IMR-90 (cell line): ENCODE results near the gene DDX24. TPM values are rescaled to one million over a fixed set of nuclear protein-coding genes. Genes with fewer than 3 reads are reported as not detected.
A peak's percentile ranks its signal among the peaks of the same experiment; 100 is the strongest.

Experiments used
- ATAC-seq: fragments of 200-7000 bp; cut with Tn5 transposase; 2 replicates; pipeline ENCODE4 v1.9.1; 2020; ENCODE audit warnings: low read depth, mild to moderate bottlenecking, moderate library complexity
- BruUV-seq: library from RNA; stranded (reverse); fragments of 400-500 nt; replicated peaks from 2 replicates; lab custom pipeline; 2021; lab: Mats Ljungman, UMichigan
- CTCF ChIA-PET: fragments of 300-600 bp; formaldehyde crosslinking; extraction: SDS; loops from one replicate; lab custom pipeline; 2021; ENCODE audit warnings: antibody characterized with exemption; lab: Yijun Ruan, JAX
- POLR2A ChIA-PET: fragments of 300-600 bp; sonication (Branson Sonifier 250); formaldehyde crosslinking; loops from one replicate; lab custom pipeline; 2022; ENCODE audit warnings: antibody characterized with exemption; ENCODE audit not compliant: unreplicated experiment; lab: Charles Lee
- DNase-seq: peaks from one replicate; pipeline ENCODE4 v3.0.0; 2013
- H2AFZ ChIP-seq: replicated peaks from 2 replicates; pipeline ENCODE3; 2013; ENCODE audit warnings: low read length, mild to moderate bottlenecking; ENCODE audit not compliant: poor library complexity
- H2AK5ac ChIP-seq: 2 replicates; pipeline ENCODE4 v1.6.1; 2013; ENCODE audit warnings: low read depth, low read length, inconsistent platforms
- H2AK9ac ChIP-seq: replicated peaks from 2 replicates; pipeline ENCODE3; 2013; ENCODE audit warnings: mild to moderate bottlenecking, low read depth, low read length, moderate library complexity; ENCODE audit not compliant: poor library complexity
- H2BK120ac ChIP-seq: 2 replicates; pipeline ENCODE4 v1.6.1; 2013; ENCODE audit warnings: low read depth, low read length, inconsistent platforms
- H2BK15ac ChIP-seq: 3 replicates; pipeline ENCODE4 v1.6.1; 2013; ENCODE audit warnings: low read depth, low read length, inconsistent platforms
- H2BK20ac ChIP-seq: 2 replicates; pipeline ENCODE4 v1.6.1; 2013; ENCODE audit warnings: low read depth, mild to moderate bottlenecking, inconsistent platforms, low read length, moderate library complexity
- H2BK5ac ChIP-seq: 2 replicates; pipeline ENCODE4 v1.6.1; 2013; ENCODE audit warnings: mild to moderate bottlenecking, low read depth, low read length, inconsistent platforms; ENCODE audit not compliant: poor library complexity, severe bottlenecking
- H3K14ac ChIP-seq: replicated peaks from 2 replicates; pipeline ENCODE4 v1.6.1; 2013; ENCODE audit warnings: low read depth, low read length, inconsistent platforms
- H3K18ac ChIP-seq: 2 replicates; pipeline ENCODE4 v1.6.1; 2013; ENCODE audit warnings: low read depth, low read length, control low read depth
- H3K23ac ChIP-seq: 2 replicates; pipeline ENCODE4 v1.6.1; 2013; ENCODE audit warnings: low read depth, low read length, inconsistent platforms
- H3K27ac ChIP-seq: 2 replicates; pipeline ENCODE4 v1.5.1; 2013; ENCODE audit warnings: mild to moderate bottlenecking, control low read depth, low read length; ENCODE audit not compliant: insufficient read depth
- H3K27me3 ChIP-seq: 2 replicates; pipeline ENCODE4 v1.6.1; 2013; ENCODE audit warnings: low read length; ENCODE audit not compliant: control insufficient read depth, insufficient read depth
- H3K36me3 ChIP-seq: 2 replicates; pipeline ENCODE4 v1.6.1; 2013; ENCODE audit warnings: low read length, mixed read lengths; ENCODE audit not compliant: control insufficient read depth, insufficient read depth
- H3K4ac ChIP-seq: 2 replicates; pipeline ENCODE4 v1.6.1; 2013; ENCODE audit warnings: low read depth, low read length, inconsistent platforms
- H3K4me1 ChIP-seq: 2 replicates; pipeline ENCODE4 v1.6.1; 2013; ENCODE audit warnings: low read length, mixed read lengths; ENCODE audit not compliant: control insufficient read depth, insufficient read depth
- H3K4me2 ChIP-seq: 2 replicates; pipeline ENCODE4 v1.6.1; 2013; ENCODE audit warnings: low read depth, mild to moderate bottlenecking, control low read depth, low read length, moderate library complexity
- H3K4me3 ChIP-seq: 2 replicates; pipeline ENCODE4 v1.5.1; 2013; ENCODE audit warnings: low read depth, mild to moderate bottlenecking, control low read depth, low read length, moderate library complexity; ENCODE audit not compliant: insufficient read depth
- H3K56ac ChIP-seq: 2 replicates; pipeline ENCODE4 v1.6.1; 2013; ENCODE audit warnings: low read length, inconsistent platforms; ENCODE audit not compliant: insufficient read depth; ENCODE audit errors: extremely low read depth
- H3K79me1 ChIP-seq, 2 experiments: 2 replicates each; pipeline ENCODE4 v1.6.1; 2013; ENCODE audit warnings: low read length in 2 of 2, inconsistent platforms in 1 of 2, low read depth in 1 of 2
- H3K9ac ChIP-seq: 2 replicates; pipeline ENCODE4 v1.6.1; 2013; ENCODE audit warnings: low read depth, low read length, control low read depth
- H3K9me1 ChIP-seq: 2 replicates; pipeline ENCODE4 v1.6.1; 2013; ENCODE audit warnings: low read length, inconsistent platforms; ENCODE audit not compliant: insufficient read depth
- H3K9me3 ChIP-seq: 2 replicates; pipeline ENCODE4 v1.6.1; 2013; ENCODE audit warnings: low read length; ENCODE audit not compliant: control insufficient read depth, insufficient read depth
- H4K20me1 ChIP-seq: 2 replicates; pipeline ENCODE4 v1.6.1; 2013; ENCODE audit warnings: low read length, inconsistent platforms; ENCODE audit not compliant: insufficient read depth
- H4K5ac ChIP-seq: 2 replicates; pipeline ENCODE4 v1.6.1; 2013; ENCODE audit warnings: mild to moderate bottlenecking, low read depth, low read length, control low read depth
- H4K8ac ChIP-seq, 2 experiments: 2 replicates each; pipeline ENCODE4 v1.6.1; 2013; ENCODE audit warnings: low read depth in 2 of 2, low read length in 2 of 2, control low read depth in 1 of 2, inconsistent platforms in 1 of 2
- H4K91ac ChIP-seq: 2 replicates; pipeline ENCODE4 v1.6.1; 2013; ENCODE audit warnings: low read depth, low read length, inconsistent platforms; ENCODE audit not compliant: insufficient read depth
- CEBPB ChIP-seq: IDR thresholded peaks from 2 replicates; pipeline ENCODE4 v1.6.1; 2012; ENCODE audit warnings: low read depth, low read length, improper control_type of control experiment
- POLR2A ChIP-seq: IDR thresholded peaks from 2 replicates; pipeline ENCODE4 v1.6.1; 2012; ENCODE audit warnings: mild to moderate bottlenecking, low read depth, low read length
- WGBS, 2 experiments: methylation state at CpG; one replicate each; pipeline versions ENCODE4 v1.1.5 to v1.1.7; 2013; ENCODE audit warnings: missing lambda C conversion rate in 2 of 2; ENCODE audit not compliant: insufficient read length in 1 of 2; ENCODE audit errors: extremely low coverage in 2 of 2; 5-methylcytosine and 5-hydroxymethylcytosine counted together
- dilution Hi-C: fragments of 300-500 bp; cut with HindIII; formaldehyde crosslinking; loops from one replicate; pipeline ENCODE4 v1.14.3; 2018; ENCODE audit warnings: low sequenced_read_pairs; ENCODE audit not compliant: unreplicated experiment
- in situ Hi-C: fragments of 300-500 bp; cut with MboI; formaldehyde crosslinking; loops from 3 replicates; pipeline ENCODE4 v1.14.3; 2019; ENCODE audit warnings: low sequenced_read_pairs, inconsistent platforms, mixed read lengths
- intact Hi-C: fragments of 100-400 bp; cut with micrococcal nuclease; formaldehyde crosslinking; loops from 2 replicates; pipeline ENCODE4 v1.10.0; 2022
- polyA plus RNA-seq, 3 experiments: library from polyadenylated mRNA; depleted of rRNA; stranded (reverse); fragments of >200 nt; gene quantifications; 2 replicates each; pipeline ENCODE4 v1.2.3, GENCODE V29; 2012; ENCODE audit warnings: low replicate concordance in 1 of 3
- total RNA-seq: library from RNA; depleted of rRNA; stranded (reverse); fragments of >200 nt; gene quantifications from 2 replicates; pipeline ENCODE4 v1.2.3, GENCODE V29; 2012

The DDX24 gene
- total and polyA plus RNA-seq, 2 of the 4 experiments (the other 2 are of a cell fraction): 134 to 155 TPM

GRCh38 chr14:94022532-94023411 lies 58.2 kb downstream of the DDX24 start:
- no CpG with 5 or more reads among the region's 10 CpGs for WGBS, 2 experiments
- no peak overlapping the region for H3K14ac ChIP-seq

More at GRCh38 chr14:94022532-94023411, 58.2 kb downstream of the DDX24 start:
- ChIA-PET CTCF (no interaction called here), POLR2A (no interaction called here)
- Histone ChIP-seq H2BK120ac (no peak overlapping the region), H3K4me1 (no peaks in the 10 kb centered on the region), H3K9me1 (0 out of 2 replicates have a peak, but pooled peaks cover 5% of the 10 kb centered on the region), H2BK15ac (no peak overlapping the region), H3K9ac (no peak overlapping the region), H3K23ac (no peak overlapping the region), H4K8ac (no peak overlapping the region), H2BK20ac (no peak overlapping the region), H3K4me2 (no peak overlapping the region), H2AK9ac (no peak overlapping the region), H4K20me1 (no peaks in the 10 kb centered on the region), H3K56ac (no peak overlapping the region), H2AK5ac (no peak overlapping the region), H4K91ac (no peak overlapping the region), H2AFZ (no peak overlapping the region), H3K4ac (no peak overlapping the region), H3K79me1 (0 out of 4 replicates have a peak, but pooled peaks cover 0 to 4% of the 10 kb centered on the region in 2 experiments), H3K27me3 (peaks cover 7% of the 10 kb centered on the region), H3K27ac (no peak overlapping the region), H3K36me3 (no peaks in the 10 kb centered on the region), H3K9me3 (no peaks in the 10 kb centered on the region), H2BK5ac (no peak overlapping the region), H3K4me3 (no peak overlapping the region), H4K5ac (no peak overlapping the region), H3K18ac (no peak overlapping the region)
- in situ Hi-C loops (no loop called here), dilution Hi-C loops (no loop called here), intact Hi-C loops (no loop called here)
- DNase-seq: no peak
- no peak for ATAC-seq
- BruUV-seq: no TSS peak
- TF ChIP-seq POLR2A: no peak
- TF ChIP-seq CEBPB: peak; percentile 28; the same call in 1 of the 2 replicates
